OCI-LY7 (cell line): ENCODE results near the gene PCDH9.

Experiments
- EZH2phosphoT487 ChIP-seq: fragments of 200-600 bp; sonication (generic); IDR thresholded peaks from 2 replicates; pipeline ENCODE4 v1.6.1; 2018; ENCODE audit warnings: low read depth, borderline replicate concordance, mild to moderate bottlenecking, mixed run types, antibody characterized with exemption, low read length, moderate library complexity, mixed read lengths
- TF ChIP-seq, protein P1 (sequence below): fragments of 200-600 bp; sonication (generic); conservative IDR thresholded peaks from 2 replicates; pipeline ENCODE4 v1.5.1; 2014; ENCODE audit warnings: mild to moderate bottlenecking, antibody characterized with exemption, low read length, moderate library complexity, mixed read lengths

- TF ChIP-seq, protein P1, sequence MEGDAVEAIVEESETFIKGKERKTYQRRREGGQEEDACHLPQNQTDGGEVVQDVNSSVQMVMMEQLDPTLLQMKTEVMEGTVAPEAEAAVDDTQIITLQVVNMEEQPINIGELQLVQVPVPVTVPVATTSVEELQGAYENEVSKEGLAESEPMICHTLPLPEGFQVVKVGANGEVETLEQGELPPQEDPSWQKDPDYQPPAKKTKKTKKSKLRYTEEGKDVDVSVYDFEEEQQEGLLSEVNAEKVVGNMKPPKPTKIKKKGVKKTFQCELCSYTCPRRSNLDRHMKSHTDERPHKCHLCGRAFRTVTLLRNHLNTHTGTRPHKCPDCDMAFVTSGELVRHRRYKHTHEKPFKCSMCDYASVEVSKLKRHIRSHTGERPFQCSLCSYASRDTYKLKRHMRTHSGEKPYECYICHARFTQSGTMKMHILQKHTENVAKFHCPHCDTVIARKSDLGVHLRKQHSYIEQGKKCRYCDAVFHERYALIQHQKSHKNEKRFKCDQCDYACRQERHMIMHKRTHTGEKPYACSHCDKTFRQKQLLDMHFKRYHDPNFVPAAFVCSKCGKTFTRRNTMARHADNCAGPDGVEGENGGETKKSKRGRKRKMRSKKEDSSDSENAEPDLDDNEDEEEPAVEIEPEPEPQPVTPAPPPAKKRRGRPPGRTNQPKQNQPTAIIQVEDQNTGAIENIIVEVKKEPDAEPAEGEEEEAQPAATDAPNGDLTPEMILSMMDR, result no peak
- no peak for TF ChIP-seq EZH2phosphoT487
These were observed 875.0 kb downstream of the PCDH9 start for GRCh38 chr13:66354879-66355751.
